Measurements from ENCODE around the gene FXR2. TPM values are rescaled to one million over a fixed set of nuclear protein-coding genes. Genes with fewer than 3 reads are reported as not detected.
"Not testable (repeated sequence)": the region's sequence is repeated elsewhere in the genome, so short reads cannot be mapped to it uniquely, and the experiment has no call there.

The FXR2 gene
- total and polyA plus RNA-seq, 9 donors = 13.8 to 36.1 (median 26.6) TPM

DNA sequence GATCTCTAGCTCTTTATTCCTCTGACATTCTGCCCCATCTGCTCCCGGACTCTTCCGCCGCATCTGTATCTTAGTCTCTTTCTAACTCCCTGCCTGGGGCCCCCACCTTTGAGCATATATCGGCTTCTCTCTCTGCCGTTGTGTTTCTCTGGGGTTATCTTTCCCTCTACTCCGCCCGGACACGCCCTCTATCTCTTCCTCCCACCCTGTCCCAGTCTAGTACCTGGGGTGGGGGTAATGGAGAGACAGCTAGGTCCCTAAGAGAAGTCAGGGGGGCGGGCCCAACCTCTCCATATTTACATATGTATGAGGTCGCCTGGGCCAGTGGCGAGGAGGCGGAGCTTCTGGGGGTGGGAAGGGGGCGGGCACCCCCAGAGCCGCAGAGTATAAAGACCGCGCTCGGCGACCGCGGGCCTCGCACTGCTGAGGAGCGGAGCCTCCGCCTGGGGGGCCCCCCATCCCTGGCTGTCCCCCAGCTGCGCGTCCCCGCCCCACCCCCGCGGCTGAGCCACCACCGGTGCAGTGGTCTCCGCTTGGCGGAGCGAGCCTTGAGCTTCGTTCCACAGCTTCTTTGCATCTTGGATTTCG, 35.9 kb upstream of the FXR2 start, which contains the start of gene ATP1B2:
Gene ATP1B2 (plus strand): TSS at position 418 of the 588 bp plus-strand sequence. CDS start 593 bp downstream, outside the sequence.
- H3K27ac ChIP-seq = peak within 1 kb of the TSS; percentile 86
- H3K4me3 ChIP-seq = peak within 1 kb of the TSS; percentile 44
- TF ChIP-seq, protein P1, sequence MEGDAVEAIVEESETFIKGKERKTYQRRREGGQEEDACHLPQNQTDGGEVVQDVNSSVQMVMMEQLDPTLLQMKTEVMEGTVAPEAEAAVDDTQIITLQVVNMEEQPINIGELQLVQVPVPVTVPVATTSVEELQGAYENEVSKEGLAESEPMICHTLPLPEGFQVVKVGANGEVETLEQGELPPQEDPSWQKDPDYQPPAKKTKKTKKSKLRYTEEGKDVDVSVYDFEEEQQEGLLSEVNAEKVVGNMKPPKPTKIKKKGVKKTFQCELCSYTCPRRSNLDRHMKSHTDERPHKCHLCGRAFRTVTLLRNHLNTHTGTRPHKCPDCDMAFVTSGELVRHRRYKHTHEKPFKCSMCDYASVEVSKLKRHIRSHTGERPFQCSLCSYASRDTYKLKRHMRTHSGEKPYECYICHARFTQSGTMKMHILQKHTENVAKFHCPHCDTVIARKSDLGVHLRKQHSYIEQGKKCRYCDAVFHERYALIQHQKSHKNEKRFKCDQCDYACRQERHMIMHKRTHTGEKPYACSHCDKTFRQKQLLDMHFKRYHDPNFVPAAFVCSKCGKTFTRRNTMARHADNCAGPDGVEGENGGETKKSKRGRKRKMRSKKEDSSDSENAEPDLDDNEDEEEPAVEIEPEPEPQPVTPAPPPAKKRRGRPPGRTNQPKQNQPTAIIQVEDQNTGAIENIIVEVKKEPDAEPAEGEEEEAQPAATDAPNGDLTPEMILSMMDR (IDR thresholded peaks at IDR 0.05) = no peak
- TF ChIP-seq POLR2A (IDR thresholded peaks at IDR 0.05) (no peak), EP300 (IDR thresholded peaks at IDR 0.05) (no peak)
- no peaks in the 10 kb centered on the region for H3K36me3 ChIP-seq
- H3K9me3 ChIP-seq = no peaks in the 10 kb centered on the region
- no peaks in the 10 kb centered on the region for H3K27me3 ChIP-seq
- WGBS, 3 donors = 1 to 2% (median 1%) methylated on average over 26 to 34 of the region's 34 CpGs
- H3K4me1 ChIP-seq (ENCODE audit: insufficient read depth) = peaks cover 6% of the 10 kb centered on the region
- DNase-seq = peak; percentile 79 to 90 (median 85)
- intact Hi-C loops (cut with DNase I) = loop anchor here in 2 of 4 donors (5.0 kb wide), 1 partner anchor 37 kb away; the partner anchor contains the start of genes TP53 (in 2 of the 2) and WRAP53 (in 2 of the 2)

GRCh38 chr17:7647018-7647417, 32.3 kb upstream of the FXR2 start:
- Histone ChIP-seq H3K27me3 (no peaks in the 10 kb centered on the region), H3K36me3 (no peaks in the 10 kb centered on the region), H3K9me3 (no peaks in the 10 kb centered on the region), H3K4me1 (ENCODE audit: insufficient read depth) (peaks cover 4% of the 10 kb centered on the region), H3K27ac (no peak overlapping the region), H3K4me3 (no peak overlapping the region)
- DNase-seq = no peak
- intact Hi-C loops (cut with DNase I) = no loop called here
- TF ChIP-seq, protein P1 (IDR thresholded peaks at IDR 0.05) = no peak
- TF ChIP-seq POLR2A (IDR thresholded peaks at IDR 0.05) (no peak), EP300 (IDR thresholded peaks at IDR 0.05) (no peak)
- WGBS, 3 donors = 63 to 73% (median 69%) methylated on average over 4 of the region's 4 CpGs

DNA sequence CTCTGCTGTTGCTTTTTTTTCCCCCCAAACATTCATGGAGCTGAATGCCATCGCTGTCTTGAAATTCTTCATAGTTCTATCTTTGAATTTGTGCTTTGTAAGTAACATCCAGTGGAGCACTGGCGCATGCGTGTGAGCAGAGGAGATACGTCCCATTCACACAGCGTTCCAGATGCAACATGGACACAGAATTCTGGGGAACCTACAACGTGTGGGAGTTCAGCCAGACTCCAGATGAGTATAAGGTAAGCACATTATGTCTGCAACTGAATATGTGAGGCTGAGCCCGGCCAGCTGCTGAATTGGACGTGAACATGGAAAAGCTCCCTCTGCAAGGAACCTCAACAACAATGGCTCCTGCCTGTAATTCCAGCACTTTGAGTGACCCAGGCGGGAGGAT, 31.8 kb upstream of the FXR2 start:
- no peaks in the 10 kb centered on the region for H3K9me3 ChIP-seq
- 11 to 18% (median 12%) methylated on average over 8 to 9 of the region's 9 CpGs for WGBS, 3 donors
- H3K4me3 ChIP-seq = no peak overlapping the region
- intact Hi-C loops (cut with DNase I) = no loop called here
- H3K27ac ChIP-seq = no peak overlapping the region
- H3K36me3 ChIP-seq = no peaks in the 10 kb centered on the region
- DNase-seq = no peak
- H3K4me1 ChIP-seq (ENCODE audit: insufficient read depth) = peaks cover 4% of the 10 kb centered on the region
- TF ChIP-seq, protein P1 (IDR thresholded peaks at IDR 0.05) = no peak
- TF ChIP-seq EP300 (IDR thresholded peaks at IDR 0.05) = no peak
- no peak for TF ChIP-seq POLR2A (IDR thresholded peaks at IDR 0.05)
- no peaks in the 10 kb centered on the region for H3K27me3 ChIP-seq

GRCh38 chr17:7644775-7645174, 30.1 kb upstream of the FXR2 start:
- Histone ChIP-seq H3K4me3 (no peak overlapping the region), H3K27me3 (no peaks in the 10 kb centered on the region), H3K36me3 (no peaks in the 10 kb centered on the region), H3K4me1 (ENCODE audit: insufficient read depth) (peaks cover 4% of the 10 kb centered on the region), H3K27ac (no peak overlapping the region), H3K9me3 (no peaks in the 10 kb centered on the region)
- no peak for DNase-seq
- intact Hi-C loops (cut with DNase I) = no loop called here
- WGBS, 3 donors = 80 to 90% (median 89%) methylated on average over 4 of the region's 4 CpGs
- no peak for TF ChIP-seq POLR2A (IDR thresholded peaks at IDR 0.05)
- TF ChIP-seq, protein P1 (IDR thresholded peaks at IDR 0.05) = no peak
- no peak for TF ChIP-seq EP300 (IDR thresholded peaks at IDR 0.05)

DNA sequence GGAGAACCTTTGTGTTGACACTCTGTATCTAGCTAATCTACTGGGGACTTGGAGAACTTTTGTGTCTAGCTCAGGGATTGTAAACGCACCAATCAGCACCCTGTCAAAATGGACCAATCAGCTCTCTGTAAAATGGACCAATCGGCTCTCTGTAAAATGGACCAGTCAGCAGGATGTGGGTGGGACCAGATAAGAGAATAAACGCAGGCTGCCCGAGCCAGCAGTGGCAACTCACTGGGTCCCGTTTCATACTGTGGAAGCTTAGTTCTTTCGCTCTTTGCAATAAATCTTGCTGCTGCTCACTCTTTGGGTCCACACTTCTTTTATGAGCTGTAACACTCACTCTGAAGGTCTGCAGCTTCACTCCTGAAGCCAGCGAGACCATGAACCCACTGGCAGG, 26.9 kb upstream of the FXR2 start:
- H3K9me3 ChIP-seq; DNase-seq; H3K27me3 ChIP-seq; H3K4me1 ChIP-seq (ENCODE audit: insufficient read depth); H3K36me3 ChIP-seq; intact Hi-C loops (cut with DNase I); H3K27ac ChIP-seq; H3K4me3 ChIP-seq: not testable (repeated sequence)
- 46 to 54% (median 49%) methylated on average over 7 of the region's 7 CpGs for WGBS, 3 donors

Measured in ovary (tissue), 9 donors.